ENCODE results near the gene NHERF2. TPM values are rescaled to one million over a fixed set of nuclear protein-coding genes. Genes with fewer than 3 reads are reported as not detected.

The NHERF2 gene
- total and polyA plus RNA-seq, 9 of the 15 experiments (the other 6 are each of a cell fraction or from before 2014, with no cell fraction given) = 0.15 to 42.0 (median 12.5) TPM

DNA sequence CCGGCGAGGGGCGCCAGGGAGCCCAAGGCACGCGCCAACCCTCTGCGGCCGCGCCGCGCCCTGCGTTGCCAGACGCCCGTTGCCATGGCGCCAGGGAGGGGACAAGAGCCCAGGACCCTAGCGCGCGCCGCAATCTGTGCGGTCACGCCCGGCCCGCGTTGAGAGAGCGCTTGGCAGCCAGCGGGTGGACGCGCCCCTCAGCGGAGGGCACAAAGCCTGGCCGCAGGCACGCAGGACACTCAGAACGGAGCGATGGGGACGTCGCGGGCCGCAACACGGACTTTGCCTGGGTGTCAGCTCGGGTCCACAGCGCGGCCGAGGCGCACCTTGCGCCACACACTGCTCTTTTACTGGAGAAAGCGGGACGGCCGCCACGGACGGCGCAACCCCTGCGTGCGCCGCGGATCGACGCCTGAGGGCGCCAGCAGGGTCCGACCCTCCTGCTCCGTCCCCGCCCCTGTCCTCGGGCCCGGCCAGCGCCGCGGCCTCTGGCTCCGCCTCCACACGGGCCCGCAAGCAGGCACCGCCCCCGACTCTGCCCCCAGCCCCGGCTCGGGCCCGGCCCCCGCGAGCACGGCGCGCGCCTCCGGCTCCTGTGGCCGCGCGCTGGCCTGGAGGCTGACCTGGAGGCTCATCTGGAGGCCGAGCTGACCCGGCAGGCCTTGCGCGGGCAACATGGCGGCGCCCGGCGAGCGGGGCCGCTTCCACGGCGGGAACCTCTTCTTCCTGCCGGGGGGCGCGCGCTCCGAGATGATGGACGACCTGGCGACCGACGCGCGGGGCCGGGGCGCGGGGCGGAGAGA, 43.0 kb upstream of the NHERF2 start, which contains the start of gene GFER (continued):
- TF ChIP-seq HLTF (IDR thresholded peaks at IDR 0.05) = no peak
- TF ChIP-seq, protein P1, sequence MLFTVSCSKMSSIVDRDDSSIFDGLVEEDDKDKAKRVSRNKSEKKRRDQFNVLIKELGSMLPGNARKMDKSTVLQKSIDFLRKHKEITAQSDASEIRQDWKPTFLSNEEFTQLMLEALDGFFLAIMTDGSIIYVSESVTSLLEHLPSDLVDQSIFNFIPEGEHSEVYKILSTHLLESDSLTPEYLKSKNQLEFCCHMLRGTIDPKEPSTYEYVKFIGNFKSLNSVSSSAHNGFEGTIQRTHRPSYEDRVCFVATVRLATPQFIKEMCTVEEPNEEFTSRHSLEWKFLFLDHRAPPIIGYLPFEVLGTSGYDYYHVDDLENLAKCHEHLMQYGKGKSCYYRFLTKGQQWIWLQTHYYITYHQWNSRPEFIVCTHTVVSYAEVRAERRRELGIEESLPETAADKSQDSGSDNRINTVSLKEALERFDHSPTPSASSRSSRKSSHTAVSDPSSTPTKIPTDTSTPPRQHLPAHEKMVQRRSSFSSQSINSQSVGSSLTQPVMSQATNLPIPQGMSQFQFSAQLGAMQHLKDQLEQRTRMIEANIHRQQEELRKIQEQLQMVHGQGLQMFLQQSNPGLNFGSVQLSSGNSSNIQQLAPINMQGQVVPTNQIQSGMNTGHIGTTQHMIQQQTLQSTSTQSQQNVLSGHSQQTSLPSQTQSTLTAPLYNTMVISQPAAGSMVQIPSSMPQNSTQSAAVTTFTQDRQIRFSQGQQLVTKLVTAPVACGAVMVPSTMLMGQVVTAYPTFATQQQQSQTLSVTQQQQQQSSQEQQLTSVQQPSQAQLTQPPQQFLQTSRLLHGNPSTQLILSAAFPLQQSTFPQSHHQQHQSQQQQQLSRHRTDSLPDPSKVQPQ (CRISPR knock-in tag; IDR thresholded peaks at IDR 0.05; ENCODE audit: borderline replicate concordance) = no peak
- TF ChIP-seq SIN3B (IDR thresholded peaks at IDR 0.05; ENCODE audit: low read depth) = peak; percentile 97
- TF ChIP-seq ZNF696 (CRISPR knock-in tag; conservative IDR thresholded peaks at IDR 0.05) = no peak
- TF ChIP-seq, protein P2, sequence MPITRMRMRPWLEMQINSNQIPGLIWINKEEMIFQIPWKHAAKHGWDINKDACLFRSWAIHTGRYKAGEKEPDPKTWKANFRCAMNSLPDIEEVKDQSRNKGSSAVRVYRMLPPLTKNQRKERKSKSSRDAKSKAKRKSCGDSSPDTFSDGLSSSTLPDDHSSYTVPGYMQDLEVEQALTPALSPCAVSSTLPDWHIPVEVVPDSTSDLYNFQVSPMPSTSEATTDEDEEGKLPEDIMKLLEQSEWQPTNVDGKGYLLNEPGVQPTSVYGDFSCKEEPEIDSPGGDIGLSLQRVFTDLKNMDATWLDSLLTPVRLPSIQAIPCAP (CRISPR knock-in tag; IDR thresholded peaks at IDR 0.05; ENCODE audit: borderline replicate concordance) = no peak
- peak; percentile 78 for TF ChIP-seq BHLHE40 (IDR thresholded peaks at IDR 0.05; ENCODE audit: low read length)
- TF ChIP-seq, protein P3, sequence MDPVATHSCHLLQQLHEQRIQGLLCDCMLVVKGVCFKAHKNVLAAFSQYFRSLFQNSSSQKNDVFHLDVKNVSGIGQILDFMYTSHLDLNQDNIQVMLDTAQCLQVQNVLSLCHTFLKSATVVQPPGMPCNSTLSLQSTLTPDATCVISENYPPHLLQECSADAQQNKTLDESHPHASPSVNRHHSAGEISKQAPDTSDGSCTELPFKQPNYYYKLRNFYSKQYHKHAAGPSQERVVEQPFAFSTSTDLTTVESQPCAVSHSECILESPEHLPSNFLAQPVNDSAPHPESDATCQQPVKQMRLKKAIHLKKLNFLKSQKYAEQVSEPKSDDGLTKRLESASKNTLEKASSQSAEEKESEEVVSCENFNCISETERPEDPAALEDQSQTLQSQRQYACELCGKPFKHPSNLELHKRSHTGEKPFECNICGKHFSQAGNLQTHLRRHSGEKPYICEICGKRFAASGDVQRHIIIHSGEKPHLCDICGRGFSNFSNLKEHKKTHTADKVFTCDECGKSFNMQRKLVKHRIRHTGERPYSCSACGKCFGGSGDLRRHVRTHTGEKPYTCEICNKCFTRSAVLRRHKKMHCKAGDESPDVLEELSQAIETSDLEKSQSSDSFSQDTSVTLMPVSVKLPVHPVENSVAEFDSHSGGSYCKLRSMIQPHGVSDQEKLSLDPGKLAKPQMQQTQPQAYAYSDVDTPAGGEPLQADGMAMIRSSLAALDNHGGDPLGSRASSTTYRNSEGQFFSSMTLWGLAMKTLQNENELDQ (CRISPR knock-in tag; IDR thresholded peaks at IDR 0.05; ENCODE audit: borderline replicate concordance) = no peak
- TF ChIP-seq NR1H2 (CRISPR knock-in tag; IDR thresholded peaks at IDR 0.05) = no peak
- TF ChIP-seq PHB (CRISPR knock-in tag; IDR thresholded peaks at IDR 0.05) = no peak
- TF ChIP-seq, protein P4, sequence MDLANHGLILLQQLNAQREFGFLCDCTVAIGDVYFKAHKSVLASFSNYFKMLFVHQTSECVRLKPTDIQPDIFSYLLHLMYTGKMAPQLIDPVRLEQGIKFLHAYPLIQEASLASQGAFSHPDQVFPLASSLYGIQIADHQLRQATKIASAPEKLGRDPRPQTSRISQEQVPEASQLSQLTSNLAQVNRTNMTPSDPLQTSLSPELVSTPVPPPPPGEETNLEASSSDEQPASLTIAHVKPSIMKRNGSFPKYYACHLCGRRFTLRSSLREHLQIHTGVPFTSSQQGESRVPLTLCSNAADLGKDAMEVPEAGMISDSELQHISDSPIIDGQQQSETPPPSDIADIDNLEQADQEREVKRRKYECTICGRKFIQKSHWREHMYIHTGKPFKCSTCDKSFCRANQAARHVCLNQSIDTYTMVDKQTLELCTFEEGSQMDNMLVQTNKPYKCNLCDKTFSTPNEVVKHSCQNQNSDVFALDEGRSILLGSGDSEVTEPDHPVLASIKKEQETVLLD (IDR thresholded peaks at IDR 0.05) = no peak
- TF ChIP-seq MECOM (CRISPR knock-in tag; IDR thresholded peaks at IDR 0.05) = no peak
- TF ChIP-seq ZNF57 (CRISPR knock-in tag; IDR thresholded peaks at IDR 0.05) = no peak
- TF ChIP-seq TRIM24 (IDR thresholded peaks at IDR 0.05) = no peak; a peak in 1 of 4 replicates
- peak; percentile 72 for TF ChIP-seq CEBPB (tag; IDR thresholded peaks at IDR 0.05)
- peak; percentile 80 for TF ChIP-seq SMAD4 (CRISPR knock-in tag; conservative IDR thresholded peaks at IDR 0.05)
- TF ChIP-seq KHSRP (IDR thresholded peaks at IDR 0.05) = no peak
- no peak for TF ChIP-seq RHOXF2B (CRISPR knock-in tag; conservative IDR thresholded peaks at IDR 0.05)
- TF ChIP-seq TSC22D4 (tag; IDR thresholded peaks at IDR 0.05) = no peak
- TF ChIP-seq SMARCE1 (IDR thresholded peaks at IDR 0.05) = no peak
- TF ChIP-seq, protein P5, sequence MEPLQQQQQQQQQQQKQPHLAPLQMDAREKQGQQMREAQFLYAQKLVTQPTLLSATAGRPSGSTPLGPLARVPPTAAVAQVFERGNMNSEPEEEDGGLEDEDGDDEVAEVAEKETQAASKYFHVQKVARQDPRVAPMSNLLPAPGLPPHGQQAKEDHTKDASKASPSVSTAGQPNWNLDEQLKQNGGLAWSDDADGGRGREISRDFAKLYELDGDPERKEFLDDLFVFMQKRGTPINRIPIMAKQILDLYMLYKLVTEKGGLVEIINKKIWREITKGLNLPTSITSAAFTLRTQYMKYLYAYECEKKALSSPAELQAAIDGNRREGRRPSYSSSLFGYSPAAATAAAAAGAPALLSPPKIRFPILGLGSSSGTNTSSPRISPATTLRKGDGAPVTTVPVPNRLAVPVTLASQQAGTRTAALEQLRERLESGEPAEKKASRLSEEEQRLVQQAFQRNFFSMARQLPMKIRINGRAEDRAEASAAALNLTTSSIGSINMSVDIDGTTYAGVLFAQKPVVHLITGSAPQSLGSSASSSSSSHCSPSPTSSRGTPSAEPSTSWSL (CRISPR knock-in tag; IDR thresholded peaks at IDR 0.05; ENCODE audit: borderline replicate concordance) = no peak; the same call in 1 of the 2 replicates

Measured in K562 (cell line).